Ishikawa (cell line): ENCODE results near the gene HIVEP1.

ENCODE experiments used
- RAD21 ChIP-seq: IDR thresholded peaks from 2 replicates; pipeline ENCODE4 v1.6.1; 2012; ENCODE audit warnings: low read depth
- TCF12 ChIP-seq: IDR thresholded peaks from 2 replicates; pipeline ENCODE4 v1.6.1; 2012; ENCODE audit warnings: low read depth

DNA sequence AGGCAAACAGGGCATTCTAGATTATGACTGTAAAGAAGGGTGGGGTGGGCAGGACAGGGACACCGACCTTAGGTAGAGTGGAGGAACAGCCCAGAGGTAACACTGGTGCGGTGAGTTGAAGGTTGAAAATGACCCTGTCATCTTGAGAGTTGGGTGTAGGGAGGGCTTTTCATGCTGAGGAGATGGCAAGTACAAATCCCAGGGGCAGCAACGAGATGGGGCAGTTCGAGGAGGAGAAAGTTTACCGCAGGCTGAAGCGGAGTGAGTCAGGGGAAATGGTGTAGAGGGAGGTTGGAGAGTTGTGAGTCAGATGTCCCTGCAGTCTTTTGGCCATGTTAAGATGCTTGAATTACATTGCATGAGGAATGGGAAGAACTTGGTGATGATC lies 101.1 kb downstream of the HIVEP1 start:
- no peak for TF ChIP-seq RAD21
- no peak for TF ChIP-seq TCF12
